T1000 (cell line): ENCODE results near the gene PHLDA2.

ENCODE experiments used
- DNase-seq: peaks from one replicate; lab custom pipeline; 2025; ENCODE audit warnings: mixed read lengths; lab: John Stamatoyannopoulos, UW

The PHLDA2 gene

DNA sequence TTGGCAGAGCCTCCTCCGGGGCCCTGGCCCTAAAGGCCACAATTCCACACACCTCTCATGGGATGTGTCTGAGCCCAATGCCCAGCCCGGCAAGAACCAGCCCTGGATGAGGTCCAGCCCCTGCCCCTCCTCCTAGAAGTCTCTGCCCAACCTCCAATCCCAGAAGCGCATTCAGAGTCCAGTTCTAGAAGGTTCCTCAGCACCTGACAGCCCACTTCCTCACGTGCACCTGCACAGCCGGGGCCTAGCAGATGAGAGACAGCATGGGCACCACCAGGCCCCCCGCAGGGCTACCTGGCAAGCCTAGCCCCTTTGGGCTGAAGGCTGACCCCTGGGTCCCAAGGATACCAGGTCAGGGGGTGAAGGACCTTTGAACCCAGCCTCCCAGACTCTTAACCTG, 32.2 kb downstream of the PHLDA2 start:
- no peak for DNase-seq

DNA sequence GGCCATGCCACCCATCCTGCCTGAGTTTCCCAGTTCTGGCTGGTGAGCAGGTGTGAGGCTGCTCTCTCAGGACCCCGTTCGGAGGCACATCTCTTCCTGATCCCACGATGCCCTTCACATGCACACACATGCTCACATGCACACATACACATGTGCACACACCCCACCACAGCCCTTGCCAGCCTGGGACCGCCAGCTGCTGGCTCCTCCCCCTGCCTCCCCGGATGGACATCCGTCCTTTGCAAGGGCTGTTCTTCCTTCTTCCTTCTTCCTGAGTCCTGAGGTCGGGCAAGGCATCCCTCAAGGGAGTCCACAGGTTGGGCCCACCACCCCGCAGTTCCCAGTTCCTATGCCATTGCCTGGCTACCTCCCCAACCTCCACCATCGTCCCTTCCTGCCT, 33.2 kb downstream of the PHLDA2 start:
- no peak for DNase-seq

GRCh38 chr11:2893935-2894334, 35.3 kb downstream of the PHLDA2 start:
- no peak for DNase-seq

GRCh38 chr11:2892967-2893528, 36.2 kb downstream of the PHLDA2 start:
- no peak for DNase-seq

DNA sequence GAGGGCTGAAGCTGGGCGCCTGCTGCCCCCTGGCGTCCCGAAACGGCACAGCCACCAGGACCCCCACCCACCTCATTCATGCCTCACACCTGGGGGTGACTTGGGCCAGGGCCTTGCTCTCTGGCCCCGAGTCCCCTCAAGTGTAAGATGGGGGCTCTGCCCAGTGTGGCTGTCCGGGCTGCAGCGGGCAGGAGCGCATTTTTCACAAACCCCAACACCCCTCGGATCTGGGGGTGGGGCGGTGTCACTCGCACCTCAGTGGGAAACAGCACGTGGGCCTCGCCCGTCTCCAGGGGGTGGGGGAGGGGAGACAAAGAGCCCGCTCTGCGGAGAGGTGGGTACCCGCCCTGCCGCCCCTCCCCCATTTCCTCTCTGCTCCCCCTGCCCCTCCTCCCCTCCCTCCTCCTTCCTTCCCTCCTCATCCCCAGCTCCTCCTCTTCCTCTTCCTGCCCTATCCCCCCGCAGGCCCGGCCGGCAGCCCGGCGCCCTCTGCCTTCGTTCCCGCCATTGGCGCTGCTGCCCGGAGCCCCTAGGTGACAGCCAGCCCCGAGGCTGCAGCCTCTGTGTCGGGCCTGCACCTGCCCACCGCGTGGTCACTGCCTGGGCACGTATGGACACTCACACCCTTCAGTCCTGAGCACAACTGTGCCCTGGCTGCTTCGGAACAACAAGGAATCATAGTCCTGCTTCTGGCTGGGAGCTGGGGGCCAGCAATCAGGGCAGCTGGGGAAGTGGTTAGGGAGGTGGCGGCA, 36.8 kb downstream of the PHLDA2 start:
- no peak for DNase-seq

GRCh38 chr11:2891326-2892214, 37.6 kb downstream of the PHLDA2 start:
- DNase-seq, result no peak

DNA sequence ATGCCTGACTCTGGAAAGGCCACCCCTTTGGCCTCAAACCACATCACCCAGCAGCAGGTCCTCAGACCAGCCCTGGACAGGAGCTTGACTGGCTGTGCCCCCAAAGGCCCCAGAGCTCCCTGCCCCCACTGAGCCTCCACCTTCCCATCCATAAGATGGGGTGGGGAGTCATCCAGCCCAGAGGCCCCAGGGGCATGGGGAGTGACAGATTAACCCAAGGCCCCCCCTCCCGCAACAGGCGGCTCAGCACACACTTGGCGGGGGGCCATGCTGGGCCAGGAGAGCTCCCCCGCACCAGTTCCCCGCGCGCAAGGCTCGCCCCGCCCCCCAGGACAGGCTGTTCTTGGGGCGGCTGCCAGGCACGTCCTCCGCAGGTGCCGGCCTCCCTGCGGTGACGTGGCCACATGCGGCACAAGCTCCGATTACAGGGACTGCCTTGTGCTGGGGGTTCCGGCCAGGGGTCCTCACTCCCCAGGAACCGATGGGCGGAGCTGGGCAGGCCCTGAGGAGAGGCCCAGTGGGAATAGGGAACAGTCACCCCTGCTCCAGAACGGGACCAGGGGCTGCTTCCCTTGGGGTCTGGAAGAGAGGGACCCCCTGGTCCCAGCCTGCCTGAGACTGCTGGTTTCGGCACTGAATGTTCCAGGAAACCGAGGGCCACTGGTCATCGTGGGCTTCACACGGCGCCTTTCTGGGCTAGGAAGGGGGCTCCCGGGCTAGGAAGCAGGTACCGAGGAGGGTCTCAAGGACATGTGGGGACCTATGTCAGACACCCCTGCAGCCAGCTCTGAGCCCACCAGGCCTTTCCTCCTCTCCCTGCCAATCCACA, 38.5 kb downstream of the PHLDA2 start:
- no peak for DNase-seq

GRCh38 chr11:2889362-2890273, 39.6 kb downstream of the PHLDA2 start:
- no peak for DNase-seq

GRCh38 chr11:2888266-2888968, 40.8 kb downstream of the PHLDA2 start:
- peak; percentile 72 for DNase-seq

GRCh38 chr11:2887515-2888195, 41.6 kb downstream of the PHLDA2 start:
- no peak for DNase-seq

GRCh38 chr11:2886936-2887335, 42.3 kb downstream of the PHLDA2 start:
- no peak for DNase-seq

DNA sequence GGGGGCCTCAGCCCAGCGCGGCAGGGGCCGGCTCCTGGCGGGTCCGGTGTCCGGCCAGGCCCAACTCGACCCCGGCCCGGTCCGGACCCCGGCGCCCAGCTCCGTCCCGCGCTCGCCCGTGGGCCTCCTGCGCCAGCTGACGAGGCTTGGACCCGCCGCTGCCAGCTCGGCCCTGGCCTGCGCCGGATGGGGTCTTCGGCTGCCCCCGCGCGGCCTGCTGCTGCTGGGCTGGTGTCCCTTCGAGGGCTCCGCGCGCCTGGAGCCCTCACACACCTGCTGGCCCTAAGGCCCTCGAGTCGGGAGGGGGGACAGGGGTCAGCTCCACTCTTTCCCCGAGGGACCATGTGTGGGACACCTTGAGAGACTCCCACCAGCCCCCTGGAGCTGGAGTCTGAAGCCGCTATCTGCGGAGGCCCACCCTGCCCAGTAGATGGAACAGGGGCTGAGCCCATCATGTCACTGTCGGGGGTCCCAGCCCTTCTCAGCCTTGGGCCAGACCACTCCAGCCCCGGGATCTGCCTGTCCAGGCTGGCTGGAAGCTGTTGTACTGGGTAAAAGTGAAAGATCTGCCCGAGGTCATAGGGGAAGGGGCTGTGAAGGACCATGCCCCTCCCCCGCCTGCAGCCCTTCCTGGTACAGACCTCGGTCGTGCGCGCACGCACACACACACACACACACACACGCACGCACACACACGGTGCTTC, 42.9 kb downstream of the PHLDA2 start:
- no peak for DNase-seq

GRCh38 chr11:2885678-2886081, 43.5 kb downstream of the PHLDA2 start, which contains the start of gene CDKN1C:
Gene CDKN1C (minus strand): TSS chr11:2885775. CDS start chr11:2885456, 319 bp downstream.
- peak; percentile 66 for DNase-seq

DNA sequence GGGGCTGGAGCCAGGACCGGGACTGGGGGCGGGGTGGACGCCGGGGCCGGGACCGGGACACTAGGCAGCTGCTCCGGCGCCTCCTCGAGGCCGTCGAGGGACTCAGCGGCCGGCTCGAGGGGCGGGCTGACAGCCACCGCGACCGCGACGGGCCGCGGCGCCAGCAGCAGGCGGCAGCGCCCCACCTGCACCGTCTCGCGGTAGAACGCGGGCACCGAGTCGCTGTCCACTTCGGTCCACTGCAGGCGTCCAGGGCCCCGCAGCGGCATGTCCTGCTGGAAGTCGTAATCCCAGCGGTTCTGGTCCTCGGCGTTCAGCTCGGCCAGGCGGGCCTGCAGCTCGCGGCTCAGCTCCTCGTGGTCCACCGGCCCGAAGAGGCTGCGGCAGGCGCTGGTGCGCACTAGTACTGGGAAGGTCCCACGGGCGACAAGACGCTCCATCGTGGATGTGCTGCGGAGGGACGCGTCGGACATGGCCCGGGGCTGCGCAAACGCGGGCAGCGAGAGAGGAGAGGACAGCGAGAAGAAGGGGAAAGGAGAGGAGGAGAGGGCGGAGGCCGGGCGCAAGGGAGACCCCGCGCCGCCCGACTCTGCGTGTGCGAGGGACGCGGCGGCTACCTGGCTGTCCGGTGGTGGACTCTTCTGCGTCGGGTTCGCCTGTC, 44.1 kb downstream of the PHLDA2 start:
- peak; percentile 45 for DNase-seq

DNA sequence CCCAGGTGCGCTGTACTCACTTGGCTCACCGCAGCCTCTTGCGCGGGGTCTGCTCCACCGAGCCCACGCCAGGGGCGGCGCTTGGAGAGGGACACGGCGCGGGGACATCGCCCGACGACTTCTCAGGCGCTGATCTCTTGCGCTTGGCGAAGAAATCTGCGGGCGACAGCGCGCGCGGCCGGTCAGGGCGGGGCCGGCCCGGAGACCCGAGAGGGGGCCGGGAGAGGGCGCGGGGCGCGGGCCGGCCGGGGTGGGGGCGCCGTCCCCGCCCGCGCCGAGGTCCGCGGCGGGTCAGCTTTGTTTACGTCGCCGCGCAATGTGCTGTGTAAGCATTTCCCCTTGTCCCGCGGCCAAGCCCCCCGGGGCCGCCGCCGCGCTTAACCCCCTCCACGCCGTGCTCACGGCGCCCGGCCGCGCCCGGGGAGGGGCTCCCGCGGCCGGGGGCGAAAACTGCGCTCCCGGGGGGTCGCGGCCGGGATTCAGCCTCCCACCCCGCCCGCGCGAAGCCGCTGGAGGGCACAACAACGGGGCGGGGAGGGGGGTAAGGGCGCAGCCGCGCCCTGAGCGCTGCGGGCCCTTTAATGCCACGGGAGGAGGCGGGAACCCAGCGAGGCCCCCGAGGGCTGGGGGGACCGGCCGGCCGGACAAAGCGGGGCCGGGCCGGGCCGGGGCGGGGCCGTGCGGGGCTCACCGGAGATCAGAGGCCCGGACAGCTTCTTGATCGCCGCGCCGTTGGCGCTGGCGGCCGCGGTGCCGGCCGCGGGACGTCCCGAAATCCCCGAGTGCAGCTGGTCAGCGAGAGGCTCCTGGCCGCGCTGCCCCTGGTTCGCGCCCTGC, 45.0 kb downstream of the PHLDA2 start:
- DNase-seq, result no peak

DNA sequence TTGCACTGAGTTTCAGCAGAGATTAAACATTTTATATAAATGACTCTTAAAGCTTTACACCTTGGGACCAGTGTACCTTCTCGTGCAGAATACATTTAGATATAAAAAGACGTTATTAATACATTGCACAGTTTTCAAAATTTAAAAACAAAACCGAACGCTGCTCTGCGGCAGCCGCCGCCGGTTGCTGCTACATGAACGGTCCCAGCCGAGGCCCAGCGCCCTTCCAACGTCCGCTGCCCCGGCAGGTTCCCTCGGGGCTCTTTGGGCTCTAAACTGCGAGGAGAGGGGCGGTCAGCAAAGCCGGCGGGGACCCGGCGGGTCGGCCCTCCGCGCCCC, 45.6 kb downstream of the PHLDA2 start:
- DNase-seq, result no peak

GRCh38 chr11:2882396-2883110, 46.7 kb downstream of the PHLDA2 start:
- DNase-seq, result no peak
